ENCODE measurements around the gene BRINP3. TPM values are rescaled to one million over a fixed set of nuclear protein-coding genes. Genes with fewer than 3 reads are reported as not detected.

The BRINP3 gene
- total and polyA plus RNA-seq, 9 of the 15 experiments (the other 6 are each of a cell fraction or from before 2014, with no cell fraction given) = 0.09 to 0.75 (median 0.19) TPM; not detected in 1

GRCh38 chr1:190168893-190169280, 308.8 kb downstream of the BRINP3 start:
- in situ Hi-C loops (cut with MboI) (no loop called here), intact Hi-C loops (cut with micrococcal nuclease) (no loop called here)
- H3K4me2 ChIP-seq (ENCODE audit: insufficient read depth, low read length) = no peak overlapping the region
- H3K27ac ChIP-seq (ENCODE audit: extremely low read depth, low read depth, low read length) = no peak overlapping the region
- POLR2A ChIA-PET = no interaction called here
- no TSS peak for BruUV-seq (replicated peaks)
- no peaks in the 10 kb centered on the region for H3K9me3 ChIP-seq (replicated peaks; ENCODE audit: control insufficient read depth, insufficient read depth, low read depth, low read length)
- no peak overlapping the region for H2AFZ ChIP-seq (ENCODE audit: low read depth, low read length)
- WGBS (ENCODE audit: insufficient coverage, low coverage, missing lambda C conversion rate) = 3% methylated on average over 3 of the region's 3 CpGs
- H3K27me3 ChIP-seq (ENCODE audit: control insufficient read depth in 2 of 2, insufficient read depth in 2 of 2, low read length in 2 of 2) = no peaks in the 10 kb centered on the region
- H3K9ac ChIP-seq (ENCODE audit: insufficient read depth in 1 of 2, low read depth in 2 of 2, low read length in 2 of 2) = no peak overlapping the region
- no peaks in the 10 kb centered on the region for H3K79me2 ChIP-seq (ENCODE audit: control insufficient read depth, insufficient read depth, low read length)
- ATAC-seq = no peak
- TF ChIP-seq NONO (IDR thresholded peaks at IDR 0.05; ENCODE audit: low read depth in 2 of 2, low read length in 1 of 2) (no peak), NBN (IDR thresholded peaks at IDR 0.05; ENCODE audit: low read depth) (no peak), MBD2 (IDR thresholded peaks at IDR 0.05; ENCODE audit: borderline replicate concordance, low read depth) (no peak), NR2C1 (IDR thresholded peaks at IDR 0.05) (no peak), NR2C1 (tag; IDR thresholded peaks at IDR 0.05) (no peak), BRCA1 (IDR thresholded peaks at IDR 0.05) (no peak), BRCA1 (CRISPR knock-in tag; IDR thresholded peaks at IDR 0.05) (no peak), BHLHE40 (IDR thresholded peaks at IDR 0.05; ENCODE audit: low read length) (no peak), HDAC3 (IDR thresholded peaks at IDR 0.05; ENCODE audit: borderline replicate concordance, partially characterized antibody) (no peak), TFAP4 (CRISPR knock-in tag; IDR thresholded peaks at IDR 0.05; ENCODE audit: borderline replicate concordance) (no peak), NEUROD1 (IDR thresholded peaks at IDR 0.05; ENCODE audit: borderline replicate concordance, low read depth, low read length, partially characterized antibody) (no peak), POLR2G (IDR thresholded peaks at IDR 0.05; ENCODE audit: low read depth, low read length) (no peak), ZC3H11A (IDR thresholded peaks at IDR 0.05; ENCODE audit: low read depth, low read length) (no peak), ZBTB26 (CRISPR knock-in tag; IDR thresholded peaks at IDR 0.05) (no peak), CHD1 (IDR thresholded peaks at IDR 0.05; ENCODE audit: low read length) (no peak), NFIC (IDR thresholded peaks at IDR 0.05) (no peak), ZNF592 (IDR thresholded peaks at IDR 0.05) (no peak)
- H4K20me1 ChIP-seq (replicated peaks; ENCODE audit: control insufficient read depth, insufficient read depth, low read length) = no peaks in the 10 kb centered on the region
- CTCF ChIA-PET (ENCODE audit: low intra/inter-chr PET ratio) = interaction anchor here (0.6 kb wide), 1 partner anchor 1952 kb away, joined by 4 read pairs; no protein-coding TSS in a partner anchor
- DNase-seq (ENCODE audit: extremely low read depth in 1 of 4, low spot score in 3 of 4) = no peak
- no peak for FAIRE-seq
- H3K36me3 ChIP-seq (ENCODE audit: control insufficient read depth, insufficient read depth, low read length) = no peaks in the 10 kb centered on the region
- H3K4me3 ChIP-seq = no peak overlapping the region
- no peaks in the 10 kb centered on the region for H3K9me1 ChIP-seq (ENCODE audit: control insufficient read depth, insufficient read depth, low read length)
- no peaks in the 10 kb centered on the region for H3K4me1 ChIP-seq (replicated peaks in 1 of 2; ENCODE audit: control insufficient read depth in 2 of 2, insufficient read depth in 2 of 2, low read length in 2 of 2)
